MCF 10A (cell line): ENCODE measurements around the gene GFAP. TPM values are rescaled to one million over a fixed set of nuclear protein-coding genes. Genes with fewer than 3 reads are reported as not detected.
A peak's percentile ranks its signal among the peaks of the same experiment; 100 is the strongest.

Experiments
- BruUV-seq: library from RNA; stranded (reverse); fragments of 400-500 nt; replicated peaks from 2 replicates; lab custom pipeline; 2021; lab: Mats Ljungman, UMichigan
- CTCF ChIA-PET: fragments of 300-600 bp; sonication (Branson Sonifier 250); formaldehyde crosslinking; extraction: SDS; loops from one replicate; lab custom pipeline; 2021; ENCODE audit warnings: antibody characterized with exemption, inconsistent platforms; lab: Yijun Ruan, JAX
- POLR2A ChIA-PET: fragments of 300-600, 350-650 bp; sonication (Branson Sonifier 250); formaldehyde crosslinking; extraction: SDS; loops from one replicate; lab custom pipeline; 2020; ENCODE audit warnings: antibody characterized with exemption, inconsistent platforms; lab: Yijun Ruan, JAX
- DNase-seq: peaks from one replicate; pipeline ENCODE4 v3.0.0-alpha.2; 2018; ENCODE audit not compliant: unreplicated experiment
- H3K27ac Mint-ChIP-seq: one replicate; pipeline ENCODE4 v1.8.0; 2022; ENCODE audit warnings: mild to moderate bottlenecking, low read depth, mixed read lengths; ENCODE audit not compliant: unreplicated experiment
- H3K27me3 Mint-ChIP-seq: one replicate; pipeline ENCODE4 v1.8.0; 2022; ENCODE audit warnings: mixed read lengths; ENCODE audit not compliant: insufficient read depth, unreplicated experiment
- H3K36me3 Mint-ChIP-seq: one replicate; pipeline ENCODE4 v1.8.0; 2022; ENCODE audit warnings: mild to moderate bottlenecking, moderate library complexity, mixed read lengths; ENCODE audit not compliant: insufficient read depth, unreplicated experiment
- H3K4me1 Mint-ChIP-seq: one replicate; pipeline ENCODE4 v1.8.0; 2022; ENCODE audit warnings: mixed read lengths; ENCODE audit not compliant: insufficient read depth, unreplicated experiment
- H3K4me3 Mint-ChIP-seq: one replicate; pipeline ENCODE4 v1.8.0; 2022; ENCODE audit warnings: mild to moderate bottlenecking, moderate library complexity, mixed read lengths; ENCODE audit not compliant: unreplicated experiment
- H3K9me3 Mint-ChIP-seq: one replicate; pipeline ENCODE4 v1.8.0; 2022; ENCODE audit warnings: mixed read lengths; ENCODE audit not compliant: unreplicated experiment
- CTCF ChIP-seq: fragments of 200-600 bp; IDR thresholded peaks from one replicate; pipeline ENCODE4 v1.8.0; 2022; ENCODE audit warnings: antibody characterized with exemption, mild to moderate bottlenecking; ENCODE audit not compliant: unreplicated experiment
- intact Hi-C: fragments of 100-400 bp; cut with micrococcal nuclease; formaldehyde crosslinking; loops from 2 replicates; pipeline ENCODE4 v1.14.1; 2022
- total RNA-seq: library from RNA; stranded (reverse); gene quantifications from 2 replicates; pipeline ENCODE4 v1.2.3, GENCODE V29; 2022

Gene GFAP
- total RNA-seq, 1 experiment from 2014 or later: not detected

DNA sequence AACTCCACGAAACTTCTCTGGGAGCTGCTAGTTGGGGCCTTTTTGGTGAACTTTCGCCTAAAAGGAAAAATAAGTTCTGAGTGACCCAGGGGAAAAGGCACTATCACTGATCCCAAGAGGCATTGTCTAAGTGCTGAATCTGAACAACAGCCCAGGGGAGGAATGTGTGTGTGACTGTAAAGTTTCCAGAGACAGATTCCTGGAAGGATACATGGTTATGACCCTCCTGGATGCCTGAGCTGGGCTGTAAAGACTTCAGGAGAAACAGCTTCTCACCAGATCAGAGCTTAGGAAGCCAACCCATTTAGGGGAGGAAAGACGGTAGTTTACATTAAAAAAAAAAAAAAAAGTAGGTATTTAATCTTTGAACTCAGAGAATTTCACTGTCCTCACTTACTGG, 47.5 kb downstream of the GFAP start:
- H3K27ac Mint-ChIP-seq: no peak overlapping the region
- H3K9me3 Mint-ChIP-seq: no peaks in the 10 kb centered on the region
- POLR2A ChIA-PET: interaction anchor here (0.9 to 1.7 kb wide), 5 partner anchors 11 to 92 kb away, joined by 3 to 11 read pairs (median 4); partner anchors contain the start of gene EFTUD2
- no peak for TF ChIP-seq CTCF
- DNase-seq: no peak
- no peaks in the 10 kb centered on the region for H3K4me1 Mint-ChIP-seq
- intact Hi-C loops: no loop called here
- no TSS peak for BruUV-seq
- H3K36me3 Mint-ChIP-seq: peaks cover 53% of the 10 kb centered on the region
- no peaks in the 10 kb centered on the region for H3K27me3 Mint-ChIP-seq
- CTCF ChIA-PET: interaction anchor here (1.3 to 11.4 kb wide), 3 partner anchors 11 to 90 kb away, joined by 4 to 233 read pairs (median 35); partner anchors contain the start of gene HIGD1B
- no peak overlapping the region for H3K4me3 Mint-ChIP-seq

DNA sequence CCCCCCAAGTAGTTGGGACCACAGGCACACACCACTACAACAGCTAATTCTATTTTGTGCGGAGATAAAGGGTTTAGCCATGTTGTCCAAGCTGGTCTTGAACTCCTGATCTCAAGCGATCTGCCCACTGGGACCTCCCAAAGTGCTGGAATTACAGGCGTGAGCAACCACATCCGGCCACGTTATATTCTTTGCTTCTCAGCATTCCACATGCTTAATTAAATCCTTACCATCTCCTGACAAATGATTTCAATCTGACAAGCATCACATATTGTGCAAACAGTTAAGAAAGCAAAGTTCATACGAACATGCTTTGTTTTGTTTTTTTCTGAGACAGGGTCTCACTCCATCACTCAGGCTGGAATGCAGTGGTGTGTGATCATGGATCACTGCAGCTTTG, 49.4 kb downstream of the GFAP start:
- Mint-ChIP-seq H3K36me3 (peaks cover 56% of the 10 kb centered on the region), H3K4me1 (no peaks in the 10 kb centered on the region), H3K9me3 (no peaks in the 10 kb centered on the region), H3K27me3 (no peaks in the 10 kb centered on the region), H3K4me3 (no peak overlapping the region), H3K27ac (no peak overlapping the region)
- BruUV-seq: no TSS peak
- intact Hi-C loops: loop anchor here (1.0 kb wide), 3 partner anchors 87 to 267 kb away; no protein-coding TSS in a partner anchor
- TF ChIP-seq CTCF: no peak
- no peak for DNase-seq
- CTCF ChIA-PET: interaction anchor here (0.8 to 11.4 kb wide), 16 partner anchors 8 to 913 kb away, joined by 3 to 233 read pairs (median 6); partner anchors contain the start of gene HIGD1B
- POLR2A ChIA-PET: interaction anchor here (0.7 to 2.3 kb wide), 3 partner anchors 33 to 117 kb away, joined by 4 to 9 read pairs (median 5); partner anchors contain the start of gene EFTUD2

DNA sequence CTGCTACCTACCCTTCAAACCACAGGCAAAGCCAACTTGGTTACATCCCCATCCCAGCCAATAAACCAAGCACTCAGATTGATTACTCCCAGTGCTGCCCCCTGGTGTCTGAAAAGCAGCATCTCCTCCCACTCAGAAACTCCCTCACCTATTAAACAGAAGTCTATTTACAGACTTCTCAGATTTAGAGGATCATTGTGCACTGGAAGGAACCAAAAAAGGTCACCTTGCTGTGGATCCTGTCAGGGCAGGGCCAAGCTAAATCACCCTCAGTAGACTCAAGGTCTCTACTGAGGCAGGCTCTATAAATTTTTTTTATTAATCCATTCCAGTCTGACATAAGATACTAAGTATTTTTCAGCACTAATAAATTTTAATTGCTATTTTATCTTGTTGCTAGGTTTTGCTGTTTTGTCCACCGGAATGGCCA, 50.1 kb downstream of the GFAP start:
- Mint-ChIP-seq H3K27ac (no peak overlapping the region), H3K36me3 (peaks cover 63% of the 10 kb centered on the region), H3K4me1 (no peaks in the 10 kb centered on the region), H3K9me3 (no peaks in the 10 kb centered on the region), H3K27me3 (no peaks in the 10 kb centered on the region), H3K4me3 (no peak overlapping the region)
- no TSS peak for BruUV-seq
- peak; percentile 82 for TF ChIP-seq CTCF
- CTCF ChIA-PET: interaction anchor here (0.6 to 11.4 kb wide), 31 partner anchors 9 to 914 kb away, joined by 3 to 233 read pairs (median 4); no protein-coding TSS in a partner anchor
- DNase-seq: peak; percentile 71
- intact Hi-C loops: loop anchor here (1.0 kb wide), 3 partner anchors 86 to 268 kb away; no protein-coding TSS in a partner anchor
- POLR2A ChIA-PET: interaction anchor here (2.3 kb wide), 1 partner anchor 90 kb away, joined by 9 read pairs; no protein-coding TSS in a partner anchor

GRCh38 chr17:44864831-44865230, 50.5 kb downstream of the GFAP start:
- no peaks in the 10 kb centered on the region for H3K9me3 Mint-ChIP-seq
- H3K4me3 Mint-ChIP-seq: no peak overlapping the region
- intact Hi-C loops: loop anchor here (1.0 kb wide), 3 partner anchors 86 to 268 kb away; no protein-coding TSS in a partner anchor
- ChIA-PET CTCF (interaction anchor here (0.6 to 11.4 kb wide), 33 partner anchors 8 to 914 kb away, joined by 3 to 233 read pairs (median 4); no protein-coding TSS in a partner anchor), POLR2A (interaction anchor here (1.7 to 2.3 kb wide), 2 partner anchors 89 to 92 kb away, joined by 3 to 9 read pairs; no protein-coding TSS in a partner anchor)
- BruUV-seq: no TSS peak
- peaks cover 65% of the 10 kb centered on the region for H3K36me3 Mint-ChIP-seq
- no peak for TF ChIP-seq CTCF
- H3K4me1 Mint-ChIP-seq: no peaks in the 10 kb centered on the region
- H3K27ac Mint-ChIP-seq: no peak overlapping the region
- DNase-seq: no peak
- no peaks in the 10 kb centered on the region for H3K27me3 Mint-ChIP-seq
